Astrocyte of the cerebellum (primary cell): ENCODE measurements around the gene CXCR3.

Experiments used
- DNase-seq: peaks from one replicate; pipeline ENCODE4 v3.0.0-alpha.2; 2011; ENCODE audit warnings: low read depth
- H3K4me3 ChIP-seq: 2 replicates; pipeline ENCODE4 v1.5.1; 2011; ENCODE audit warnings: mild to moderate bottlenecking, low read depth, low read length, moderate library complexity
- CTCF ChIP-seq: IDR thresholded peaks from 2 replicates; pipeline ENCODE4 v1.5.1; 2012; ENCODE audit warnings: low read length, low read depth, moderate library complexity, mild to moderate bottlenecking; ENCODE audit errors: missing control alignments
- in situ Hi-C: cut with HindIII; loops from 2 replicates; pipeline ENCODE4 v1.10.0; 2017; ENCODE audit warnings: low sequenced_read_pairs

CXCR3 gene

GRCh38 chrX:71634366-71634765 is 16.1 kb upstream of the CXCR3 start:
- H3K4me3 ChIP-seq: no peak overlapping the region
- no peak for DNase-seq
- in situ Hi-C loops: no loop called here
- TF ChIP-seq CTCF: no peak

- DNase-seq: no peak
- TF ChIP-seq CTCF: no peak
- no peak overlapping the region for H3K4me3 ChIP-seq
- in situ Hi-C loops: no loop called here
Measured at GRCh38 chrX:71632923-71633657, 14.8 kb upstream of the CXCR3 start.

GRCh38 chrX:71629467-71629866 is 11.2 kb upstream of the CXCR3 start:
- in situ Hi-C loops: no loop called here
- no peak overlapping the region for H3K4me3 ChIP-seq
- TF ChIP-seq CTCF: no peak
- DNase-seq: no peak

- TF ChIP-seq CTCF: no peak
- no peak for DNase-seq
- in situ Hi-C loops: no loop called here
- no peak overlapping the region for H3K4me3 ChIP-seq
Measured at GRCh38 chrX:71627588-71628404, 9.5 kb upstream of the CXCR3 start.

GRCh38 chrX:71626576-71626975 is 8.3 kb upstream of the CXCR3 start:
- H3K4me3 ChIP-seq: no peak overlapping the region
- no peak for DNase-seq
- in situ Hi-C loops: no loop called here
- TF ChIP-seq CTCF: no peak

- in situ Hi-C loops: no loop called here
- no peak for DNase-seq
- H3K4me3 ChIP-seq: no peak overlapping the region
- TF ChIP-seq CTCF: no peak
Measured at GRCh38 chrX:71625471-71625870, 7.2 kb upstream of the CXCR3 start.
